GM19240 (cell line): Measurements from ENCODE around the gene NUP62CL.

Source experiments
- DNase-seq: peaks from one replicate; pipeline ENCODE4 v3.0.0; 2011; ENCODE audit warnings: low spot score; ENCODE audit not compliant: insufficient read length

The NUP62CL gene

DNA sequence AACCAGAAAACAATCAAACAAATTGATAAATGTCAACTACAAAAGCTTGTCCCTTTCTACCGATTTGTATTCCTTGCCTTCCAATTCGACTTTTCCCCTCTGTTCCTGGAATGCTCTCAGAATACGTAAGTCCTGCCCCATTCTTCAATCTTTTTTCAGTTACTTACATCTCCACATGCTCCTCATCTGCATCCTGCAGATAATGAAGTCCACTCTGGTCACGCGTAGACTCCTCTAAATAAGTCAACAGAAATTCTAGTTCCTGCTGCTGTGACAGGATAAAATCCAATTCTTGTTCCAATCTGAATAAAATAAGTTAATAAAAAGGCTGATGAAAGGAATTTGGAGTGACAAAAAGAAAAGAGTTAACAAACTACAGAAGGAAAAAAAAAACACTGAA lies 53.2 kb downstream of the NUP62CL start:
- DNase-seq: no peak

DNA sequence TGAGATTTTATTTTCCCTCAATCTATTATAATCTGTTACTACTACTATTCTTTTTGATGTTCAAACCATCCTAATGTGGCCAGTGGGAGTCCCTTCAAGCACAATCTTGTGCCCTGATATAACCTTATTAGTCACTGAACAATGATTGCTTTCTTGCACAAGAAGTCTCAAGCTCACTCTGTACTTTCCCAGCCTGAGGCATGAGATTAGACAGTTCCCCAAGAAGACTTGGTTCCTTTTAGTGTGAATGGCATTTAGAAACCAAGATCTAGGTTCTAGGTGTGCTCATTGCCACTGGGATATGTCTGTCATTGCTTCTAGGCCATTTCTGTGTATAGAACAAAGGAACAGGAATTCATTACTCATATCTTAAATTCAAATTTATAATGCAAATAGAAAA lies 59.6 kb downstream of the NUP62CL start:
- DNase-seq: no peak

DNA sequence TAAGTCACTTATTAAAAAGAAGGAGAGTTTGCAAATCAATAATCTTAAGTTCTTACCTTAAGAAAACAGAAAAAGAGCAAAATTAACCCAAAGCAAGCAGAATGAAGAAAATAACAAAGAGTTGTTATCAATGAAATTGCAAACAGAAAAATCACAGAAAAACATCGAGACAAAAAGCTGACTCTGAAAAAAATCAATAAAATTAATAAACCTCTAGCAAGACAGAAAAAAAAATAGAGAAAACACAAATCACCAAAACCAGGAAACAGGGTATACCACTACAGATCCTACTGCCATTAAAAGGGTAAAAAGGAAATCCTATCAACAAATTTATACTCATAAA lies 70.3 kb downstream of the NUP62CL start:
- no peak for DNase-seq

DNA sequence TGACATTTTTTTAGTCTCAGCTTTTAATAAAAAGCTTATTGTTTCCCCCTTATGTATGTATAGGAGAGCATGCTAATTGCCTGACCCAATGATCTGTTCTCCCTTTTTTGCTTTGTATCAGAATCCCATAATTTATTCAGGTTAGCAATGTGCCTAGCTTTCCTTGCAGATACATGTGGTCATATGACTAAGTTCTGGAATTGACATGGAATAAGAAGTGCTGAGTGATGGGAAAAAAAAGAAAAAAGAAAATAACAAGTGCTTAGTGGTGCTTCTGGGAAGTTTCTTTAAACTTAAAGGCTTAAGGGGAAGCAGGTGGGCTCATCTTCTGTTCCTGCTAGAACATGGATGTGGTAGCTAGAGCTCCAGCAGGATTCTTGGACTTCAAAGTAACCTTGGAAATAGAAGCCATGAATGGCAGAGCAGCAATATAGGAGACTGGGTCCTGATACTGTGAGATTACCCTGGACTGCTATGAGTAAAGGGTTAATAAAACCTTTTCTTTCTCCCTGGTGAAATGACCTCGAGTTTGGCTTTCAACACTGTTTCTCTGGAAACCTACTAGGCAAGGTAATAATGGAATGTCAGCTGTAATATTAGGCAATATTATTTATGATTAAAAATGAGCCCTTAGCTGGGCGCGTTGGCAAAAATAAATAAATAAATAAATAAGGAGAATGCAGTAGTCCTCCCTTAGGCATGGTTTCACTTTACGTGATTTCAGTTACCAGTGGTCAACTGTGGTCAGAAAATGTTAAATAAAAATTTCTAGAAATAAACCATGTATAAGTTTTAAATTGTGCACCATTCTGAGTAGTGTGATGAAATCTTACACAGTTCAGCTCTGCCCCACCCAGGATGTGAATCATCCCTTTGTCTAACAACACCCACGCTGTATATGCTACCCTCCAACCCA lies 70.9 kb downstream of the NUP62CL start:
- DNase-seq: no peak

DNA sequence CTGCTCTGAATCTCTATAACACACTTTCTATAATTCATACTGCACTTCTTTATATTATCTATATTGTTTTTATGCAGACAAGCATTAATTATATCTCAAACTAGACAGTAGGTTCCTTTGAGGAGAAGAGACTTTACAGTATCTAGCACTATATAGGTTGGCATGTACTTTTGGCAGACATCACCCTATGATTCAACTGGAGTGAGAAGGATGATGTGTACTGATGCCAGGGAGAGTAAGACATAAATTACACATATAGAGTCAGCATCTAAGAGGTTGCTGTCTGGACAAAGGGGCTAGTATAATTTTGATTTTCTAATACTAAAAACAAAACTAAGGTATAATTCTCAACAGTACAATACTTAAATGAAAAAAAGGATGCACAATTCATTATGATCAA lies 82.5 kb downstream of the NUP62CL start:
- DNase-seq: no peak

DNA sequence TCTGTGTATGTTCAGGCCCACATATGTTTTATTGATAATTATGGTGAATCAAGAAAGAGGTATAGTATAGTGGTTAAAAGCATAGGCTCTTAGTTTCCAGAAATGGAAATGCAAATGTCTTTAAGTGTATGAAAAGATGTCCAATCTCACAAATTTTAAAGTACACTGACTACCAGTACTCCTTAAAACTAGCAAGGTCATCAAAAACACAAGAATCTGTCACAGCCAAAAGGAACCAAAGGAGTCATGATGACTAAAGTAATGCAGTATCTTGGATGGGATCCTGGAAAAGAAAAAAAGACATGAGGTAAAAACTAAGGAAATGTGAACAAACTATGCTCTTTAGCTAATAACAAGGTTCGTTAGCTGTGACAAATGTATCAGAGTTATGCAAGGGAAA lies 87.0 kb downstream of the NUP62CL start:
- no peak for DNase-seq

DNA sequence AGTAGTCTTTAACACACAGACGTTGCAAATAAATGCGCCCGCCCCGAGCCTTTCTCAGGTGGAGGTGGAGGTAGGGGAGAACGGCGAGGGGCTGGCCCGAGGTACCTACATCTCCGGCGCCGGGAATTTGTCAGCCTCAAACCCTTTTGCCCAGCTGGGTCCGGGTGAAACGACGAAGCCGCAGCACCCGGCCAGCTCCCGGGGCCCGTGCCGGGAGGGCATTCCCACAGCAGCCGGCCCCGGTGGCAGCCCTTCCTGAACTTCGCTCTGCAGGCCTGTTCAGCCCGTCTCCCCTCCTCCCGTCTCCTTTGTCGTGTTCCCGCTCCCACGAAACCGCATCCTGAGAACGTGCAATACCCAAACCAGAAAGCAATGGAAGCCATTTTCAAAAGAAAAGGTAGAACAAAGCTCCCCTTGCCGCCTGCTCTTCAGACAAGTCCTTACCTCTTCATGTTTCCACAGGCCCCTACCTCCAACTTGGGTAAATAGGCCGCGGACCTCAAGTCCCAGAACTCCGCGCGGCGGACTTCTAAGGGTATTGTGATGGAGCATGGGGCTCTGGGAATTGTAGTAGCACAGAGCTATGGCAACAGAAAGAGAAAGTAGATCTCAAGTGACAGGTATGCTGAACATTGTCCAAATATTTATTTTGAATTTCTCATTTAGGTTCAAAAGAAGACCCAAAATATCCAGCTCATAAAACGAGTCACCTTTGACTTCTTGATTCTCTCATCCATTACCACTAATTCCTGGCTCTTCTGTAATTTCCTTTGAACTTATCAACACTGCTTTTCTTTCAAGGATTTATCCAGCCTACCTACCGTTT lies 87.7 kb downstream of the NUP62CL start, which contains the start of gene RBM41:
Gene RBM41 (minus strand): TSS at position 501 of the 826 bp plus-strand sequence. CDS start 49 bp downstream, at position 452.
- DNase-seq: peak; percentile 2

DNA sequence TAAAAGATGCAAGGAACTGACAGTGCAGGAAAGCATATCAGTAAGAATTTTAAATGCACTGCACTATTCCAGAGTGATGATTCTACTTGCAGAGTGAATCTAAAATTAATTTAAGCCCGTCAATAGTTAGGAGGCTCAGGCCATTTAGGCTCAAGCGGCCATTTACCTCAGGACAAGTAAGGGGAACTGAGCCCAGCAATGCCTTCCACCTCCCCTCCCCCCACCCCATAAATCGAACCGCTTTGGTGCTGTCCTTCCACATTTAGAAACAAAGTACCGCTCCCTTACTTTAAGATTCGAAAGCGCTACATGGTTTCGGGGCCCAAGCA lies 88.3 kb downstream of the NUP62CL start:
- no peak for DNase-seq

DNA sequence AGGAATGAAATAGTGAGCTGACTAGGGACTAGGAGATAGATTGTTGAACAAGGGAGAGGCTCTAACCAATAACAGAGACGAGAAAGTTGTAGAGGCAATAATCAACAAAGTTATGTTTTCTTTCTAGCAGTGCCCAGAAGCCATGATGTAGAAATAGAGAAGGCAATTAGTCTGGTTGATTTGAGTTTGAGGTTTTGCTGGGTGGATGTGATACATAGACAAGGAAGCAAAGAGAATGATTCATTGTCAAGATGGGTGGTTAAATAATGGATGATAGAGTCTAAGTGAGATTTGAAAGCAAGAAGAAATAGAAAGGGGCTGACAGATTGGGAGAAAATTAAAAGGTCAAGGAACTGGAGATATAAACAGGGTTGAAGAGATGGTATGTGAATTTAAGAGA lies 98.8 kb downstream of the NUP62CL start:
- DNase-seq: no peak

DNA sequence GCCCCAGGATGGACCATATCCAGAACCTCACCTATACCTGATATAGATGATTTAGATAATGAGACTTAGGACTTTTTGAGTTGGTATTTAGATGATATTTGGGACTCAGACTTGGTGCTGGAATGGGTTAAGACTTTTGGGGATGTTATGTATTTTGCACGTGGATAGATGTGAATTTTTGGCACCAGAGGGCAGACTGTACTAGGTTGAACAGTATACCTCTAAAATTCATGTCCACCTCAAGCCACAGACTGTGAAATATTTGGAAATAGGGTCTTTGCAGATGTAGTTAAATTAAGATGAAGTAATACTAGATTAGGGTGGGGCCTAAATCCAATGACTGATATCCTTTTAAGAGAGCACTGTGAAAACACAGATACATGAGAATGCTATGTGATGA lies 103.3 kb downstream of the NUP62CL start:
- DNase-seq: no peak

DNA sequence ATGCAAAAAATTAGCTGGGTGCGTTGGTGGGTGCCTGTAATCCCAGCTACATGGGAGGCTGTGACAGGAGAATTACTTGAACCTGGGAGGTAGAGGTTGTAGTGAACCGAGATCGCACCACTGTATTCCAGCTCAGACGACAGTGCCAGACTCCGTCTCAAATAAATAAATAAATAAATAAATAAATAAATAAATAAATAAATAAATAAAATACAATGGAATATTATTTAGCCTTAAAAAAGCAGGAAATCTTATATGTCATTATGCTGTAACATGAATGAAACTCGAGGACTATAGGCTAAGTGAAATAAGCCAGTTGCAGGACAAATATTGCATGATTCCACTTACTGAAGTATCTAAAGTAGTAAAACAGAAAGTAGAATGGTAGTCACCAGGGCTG lies 130.1 kb downstream of the NUP62CL start:
- DNase-seq: no peak
